GM19463 (cell line): ENCODE data around the gene CD276.

ENCODE experiments used
- ATAC-seq: cut with Tn5 transposase; IDR thresholded peaks from one replicate; pipeline ENCODE4 v1.9.1; 2021; ENCODE audit warnings: mild to moderate bottlenecking, moderate library complexity; ENCODE audit not compliant: unreplicated experiment

The CD276 gene

GRCh38 chr15:73746883-73747282, 62.7 kb downstream of the CD276 start:
- no peak for ATAC-seq

GRCh38 chr15:73747847-73748590, 63.8 kb downstream of the CD276 start:
- no peak for ATAC-seq

GRCh38 chr15:73748730-73749129, 64.5 kb downstream of the CD276 start:
- no peak for ATAC-seq

GRCh38 chr15:73749533-73749932, 65.3 kb downstream of the CD276 start:
- no peak for ATAC-seq

GRCh38 chr15:73749971-73750370, 65.8 kb downstream of the CD276 start:
- ATAC-seq: no peak

GRCh38 chr15:73750438-73750837, 66.3 kb downstream of the CD276 start:
- ATAC-seq: no peak

GRCh38 chr15:73750951-73751350, 66.8 kb downstream of the CD276 start:
- no peak for ATAC-seq

GRCh38 chr15:73751511-73751898, 67.3 kb downstream of the CD276 start:
- ATAC-seq: no peak

- no peak for ATAC-seq
Measured at GRCh38 chr15:73751899-73752805, 68.0 kb downstream of the CD276 start.

- no peak for ATAC-seq
Measured at GRCh38 chr15:73752806-73753193, 68.6 kb downstream of the CD276 start.

GRCh38 chr15:73753250-73754130, 69.3 kb downstream of the CD276 start, which contains the start of gene INSYN1:
TSS of gene INSYN1 (minus strand) at chr15:73753351. CDS start at chr15:73751130, 2,221 bp downstream.
- no peak for ATAC-seq

- ATAC-seq: no peak
Measured at GRCh38 chr15:73754461-73754860, 70.3 kb downstream of the CD276 start.

GRCh38 chr15:73755481-73755880, 71.3 kb downstream of the CD276 start:
- no peak for ATAC-seq

GRCh38 chr15:73755946-73756345, 71.8 kb downstream of the CD276 start:
- ATAC-seq: no peak

- no peak for ATAC-seq
Measured at GRCh38 chr15:73756390-73756789, 72.2 kb downstream of the CD276 start.

GRCh38 chr15:73756947-73757513, 72.8 kb downstream of the CD276 start:
- no peak for ATAC-seq

- no peak for ATAC-seq
Measured at GRCh38 chr15:73757571-73757970, 73.4 kb downstream of the CD276 start.

GRCh38 chr15:73758461-73758860, 74.3 kb downstream of the CD276 start:
- no peak for ATAC-seq

- no peak for ATAC-seq
Measured at GRCh38 chr15:73760330-73761329, 76.4 kb downstream of the CD276 start.
